AG09309 (cell line): ENCODE data around the gene KRT78.

Experiments
- DNase-seq: peaks from one replicate; pipeline ENCODE4 v3.0.0-alpha.2; 2010; ENCODE audit warnings: low read depth
- H3K4me3 ChIP-seq: 2 replicates; pipeline ENCODE4 v1.5.1; 2011; ENCODE audit warnings: mild to moderate bottlenecking, low read depth, low read length, moderate library complexity; ENCODE audit not compliant: control insufficient read depth
- TF ChIP-seq, protein P1 (sequence below): IDR thresholded peaks from 2 replicates; pipeline ENCODE4 v1.5.1; 2011; ENCODE audit warnings: mild to moderate bottlenecking, low read depth, low read length, inconsistent platforms; ENCODE audit not compliant: insufficient read depth, control insufficient read depth; ENCODE audit errors: missing control alignments

Gene KRT78

DNA sequence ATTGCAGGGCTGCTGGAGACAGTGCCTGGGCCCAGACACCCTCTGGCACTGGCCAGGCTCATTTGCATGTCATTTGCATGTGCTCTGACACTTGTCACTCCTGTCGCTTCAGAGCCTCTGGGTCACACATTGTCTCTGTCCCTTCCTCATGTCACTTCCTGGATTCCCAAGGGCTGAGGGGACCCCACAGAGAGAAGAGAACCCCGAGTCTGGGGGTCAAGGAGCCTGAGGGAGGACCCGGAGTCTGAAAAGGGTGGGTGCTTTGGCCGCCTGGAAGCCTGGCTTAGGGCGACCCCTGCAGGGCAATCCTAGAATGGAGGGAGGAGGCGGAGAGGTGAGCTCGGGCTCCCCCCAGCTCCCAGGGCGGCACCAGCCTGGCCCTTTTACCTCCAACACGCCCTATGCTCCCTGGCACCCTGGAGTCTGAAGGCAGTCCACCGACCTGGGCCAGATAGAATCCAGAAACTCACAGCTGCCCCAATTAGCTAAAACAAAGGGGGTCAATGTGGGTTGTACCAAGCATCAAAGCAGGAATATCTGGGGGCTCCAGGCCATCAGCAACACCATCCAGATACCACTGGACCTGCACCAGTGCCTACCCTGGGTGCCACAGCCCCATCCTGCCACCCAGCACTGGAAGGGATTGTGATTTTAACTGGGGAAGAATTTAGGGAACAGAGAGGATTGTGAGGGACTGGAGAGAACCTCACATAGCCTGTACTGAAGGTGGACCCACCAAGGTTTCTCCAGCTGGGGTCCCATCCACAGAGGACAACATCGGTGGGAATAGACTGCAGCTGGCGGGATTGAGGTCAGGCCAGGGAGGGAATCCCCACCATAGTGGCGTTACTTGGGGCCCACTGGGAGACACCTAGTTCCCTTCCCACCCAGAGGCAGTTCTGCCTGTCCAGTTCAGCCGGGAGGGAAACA, 21.8 kb upstream of the KRT78 start:
- TF ChIP-seq, protein P1, sequence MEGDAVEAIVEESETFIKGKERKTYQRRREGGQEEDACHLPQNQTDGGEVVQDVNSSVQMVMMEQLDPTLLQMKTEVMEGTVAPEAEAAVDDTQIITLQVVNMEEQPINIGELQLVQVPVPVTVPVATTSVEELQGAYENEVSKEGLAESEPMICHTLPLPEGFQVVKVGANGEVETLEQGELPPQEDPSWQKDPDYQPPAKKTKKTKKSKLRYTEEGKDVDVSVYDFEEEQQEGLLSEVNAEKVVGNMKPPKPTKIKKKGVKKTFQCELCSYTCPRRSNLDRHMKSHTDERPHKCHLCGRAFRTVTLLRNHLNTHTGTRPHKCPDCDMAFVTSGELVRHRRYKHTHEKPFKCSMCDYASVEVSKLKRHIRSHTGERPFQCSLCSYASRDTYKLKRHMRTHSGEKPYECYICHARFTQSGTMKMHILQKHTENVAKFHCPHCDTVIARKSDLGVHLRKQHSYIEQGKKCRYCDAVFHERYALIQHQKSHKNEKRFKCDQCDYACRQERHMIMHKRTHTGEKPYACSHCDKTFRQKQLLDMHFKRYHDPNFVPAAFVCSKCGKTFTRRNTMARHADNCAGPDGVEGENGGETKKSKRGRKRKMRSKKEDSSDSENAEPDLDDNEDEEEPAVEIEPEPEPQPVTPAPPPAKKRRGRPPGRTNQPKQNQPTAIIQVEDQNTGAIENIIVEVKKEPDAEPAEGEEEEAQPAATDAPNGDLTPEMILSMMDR: peak; percentile 74
- no peak for DNase-seq
- H3K4me3 ChIP-seq: no peak overlapping the region

DNA sequence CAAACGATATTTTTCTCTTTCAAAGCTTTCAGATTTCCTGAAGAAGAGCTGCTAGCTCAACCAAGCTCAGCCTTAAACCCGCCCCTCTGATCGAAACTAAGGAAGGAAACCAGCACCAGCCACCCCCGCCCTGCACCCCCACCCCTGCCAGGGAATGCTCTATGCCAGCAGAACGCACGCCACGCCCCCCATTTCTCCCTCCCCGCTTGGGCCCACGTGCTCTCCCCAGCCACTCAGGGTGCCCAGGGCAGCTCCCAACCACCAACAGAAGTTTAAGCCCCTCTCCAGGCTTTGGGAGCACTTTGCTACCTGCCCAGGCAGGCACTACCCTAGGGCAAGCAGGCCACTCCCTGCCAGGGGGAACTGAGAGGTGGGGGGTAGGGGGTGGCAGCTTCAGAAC, 18.8 kb upstream of the KRT78 start:
- H3K4me3 ChIP-seq: no peak overlapping the region
- TF ChIP-seq, protein P1: no peak
- DNase-seq: no peak

DNA sequence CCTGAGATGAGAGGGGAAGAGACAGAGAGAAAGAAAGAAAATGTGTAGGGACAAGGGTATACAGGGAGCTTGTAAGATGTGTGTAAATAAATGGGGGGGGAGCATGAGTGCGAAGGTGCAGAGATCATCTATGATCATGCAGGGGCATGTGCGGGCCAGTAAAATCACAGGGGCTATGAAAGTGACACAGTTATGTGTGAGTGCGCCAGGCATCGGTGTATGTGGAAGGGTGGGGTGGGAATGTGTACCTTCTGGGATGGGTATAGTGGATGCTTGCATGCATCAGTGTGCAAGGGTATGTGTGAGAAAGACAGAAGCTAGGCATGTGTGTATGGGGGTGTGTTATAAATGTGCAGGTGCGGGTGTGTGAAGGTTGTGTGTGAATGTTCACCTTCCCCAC, 18.4 kb upstream of the KRT78 start:
- DNase-seq: no peak
- H3K4me3 ChIP-seq: no peak overlapping the region
- TF ChIP-seq, protein P1: no peak

DNA sequence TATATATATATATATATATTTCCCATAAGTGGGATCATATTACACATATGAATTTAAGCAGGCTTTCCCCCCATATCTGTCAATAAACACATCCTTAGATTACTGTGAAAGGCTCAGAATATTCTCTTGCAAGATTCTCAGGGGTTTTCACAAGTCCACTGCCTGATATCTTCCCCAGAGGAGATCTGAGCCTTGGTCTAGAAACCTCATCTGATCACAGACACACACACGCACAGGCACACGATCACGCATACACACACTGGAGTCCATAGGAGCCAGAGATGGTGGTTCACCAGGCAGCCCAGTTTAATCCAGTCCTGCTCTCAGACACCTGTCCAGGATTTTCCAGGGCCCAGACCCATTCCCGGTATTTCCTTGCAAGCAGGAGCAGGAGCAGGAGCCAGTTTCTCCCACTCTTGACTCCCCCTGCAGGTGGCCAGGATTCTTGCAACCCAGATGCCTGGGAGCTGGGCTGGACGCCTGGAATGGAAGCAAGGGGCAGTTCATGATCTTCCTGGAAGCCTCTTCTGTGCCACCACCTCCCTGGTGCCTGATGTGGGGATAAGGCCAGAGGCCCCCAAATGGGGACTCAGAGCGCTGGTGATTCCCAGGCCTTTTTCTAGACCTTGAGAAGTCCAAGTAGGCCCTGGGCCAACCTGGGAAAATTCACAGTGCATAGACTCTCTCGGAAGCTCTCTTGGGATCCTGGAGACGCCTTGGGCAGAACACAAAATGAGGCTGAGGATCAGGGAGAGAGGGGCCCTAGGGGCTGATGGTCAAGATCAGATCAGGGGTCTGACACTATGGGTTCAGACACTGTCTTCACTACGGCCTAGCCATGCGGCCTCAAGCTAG, 16.5 kb upstream of the KRT78 start:
- TF ChIP-seq, protein P1: peak; percentile 93
- no peak for DNase-seq
- H3K4me3 ChIP-seq: no peak overlapping the region

DNA sequence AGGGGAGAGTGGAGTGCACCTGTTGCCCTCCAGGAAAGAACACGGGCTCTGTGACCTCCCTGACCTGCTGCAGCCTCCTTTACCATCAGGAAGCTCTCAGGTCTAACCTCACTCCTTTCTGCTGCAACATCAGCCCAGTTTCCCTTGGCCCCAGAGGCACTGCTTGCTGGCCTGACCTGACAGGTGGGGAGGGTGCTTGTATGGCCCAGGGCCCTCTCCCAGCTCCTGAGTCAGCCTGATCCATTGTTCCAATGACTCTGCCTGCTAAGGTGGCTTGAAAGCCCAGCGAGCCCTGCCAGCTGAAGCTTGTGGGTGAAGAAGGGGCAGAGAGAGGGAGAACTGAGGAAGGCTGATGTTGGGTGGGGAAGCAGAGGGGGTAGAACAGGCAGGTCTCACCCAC, 13.2 kb upstream of the KRT78 start:
- H3K4me3 ChIP-seq: no peak overlapping the region
- DNase-seq: no peak
- TF ChIP-seq, protein P1: no peak

DNA sequence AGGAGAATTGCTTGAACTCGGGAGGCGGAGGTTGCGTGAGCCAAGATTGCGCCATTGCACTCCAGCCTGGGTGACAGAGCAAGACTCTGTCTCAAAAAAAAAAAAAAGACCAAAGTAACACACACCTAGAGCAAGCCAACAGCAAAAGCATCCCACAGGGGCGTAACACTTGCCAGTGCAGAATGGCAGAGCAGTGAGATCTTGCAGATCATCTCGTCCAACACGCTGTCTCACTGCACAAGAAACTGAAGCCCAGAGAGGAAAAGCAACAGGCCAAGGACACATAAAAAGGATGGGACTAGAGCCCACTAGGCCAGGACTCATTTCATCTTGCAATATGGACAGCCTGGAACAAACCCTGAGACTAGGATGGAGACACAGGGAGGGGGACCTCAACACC, 12.7 kb upstream of the KRT78 start:
- DNase-seq: no peak
- TF ChIP-seq, protein P1: no peak
- H3K4me3 ChIP-seq: no peak overlapping the region
